ENCODE results near the gene ME3. TPM values are rescaled to one million over a fixed set of nuclear protein-coding genes. Genes with fewer than 3 reads are reported as not detected.

ME3 gene
- total and polyA plus RNA-seq, 2 donors (not counting 1 experiment from before 2014, with no cell fraction given): 8.8 to 50.7 TPM

GRCh38 chr11:86596861-86597586 is 75.4 kb downstream of the ME3 start:
- Histone ChIP-seq H3K36me3 (ENCODE audit: control insufficient read depth, insufficient read depth, low read length) (no peaks in the 10 kb centered on the region), H3K27me3 (ENCODE audit: control insufficient read depth, insufficient read depth, low read length) (no peaks in the 10 kb centered on the region), H3K4me2 (ENCODE audit: extremely low read depth, insufficient read depth, low read length) (no peak overlapping the region), H3K79me2 (ENCODE audit: control insufficient read depth, insufficient read depth, low read length) (no peaks in the 10 kb centered on the region), H3K9ac (ENCODE audit: insufficient read depth, low read length) (no peak overlapping the region), H3K9me3 (ENCODE audit: control insufficient read depth, insufficient read depth, low read depth, low read length) (no peaks in the 10 kb centered on the region), H3K4me3 (replicated peaks in 1 of 4; ENCODE audit: control extremely low read depth in 1 of 4, insufficient read depth in 1 of 4, low read depth in 3 of 4, low read length in 4 of 4) (no peak overlapping the region), H3K4me1 (ENCODE audit: control insufficient read depth, extremely low read depth, insufficient read depth, low read length) (peaks cover 11% of the 10 kb centered on the region), H4K20me1 (ENCODE audit: control insufficient read depth, extremely low read depth, insufficient read depth, low read length) (no peaks in the 10 kb centered on the region), H3K27ac (ENCODE audit: insufficient read depth, low read length) (no peak overlapping the region), H2AFZ (ENCODE audit: low read length) (no peak overlapping the region)
- peak in 1 of 2 donors; percentile 42 for DNase-seq (ENCODE audit: low read depth in 2 of 2)
- no peak for TF ChIP-seq CTCF (conservative IDR thresholded peaks at IDR 0.05 in 1 of 2, IDR thresholded peaks at IDR 0.05 in 1 of 2; ENCODE audit: low read depth in 1 of 2, low read length in 2 of 2)
- TF ChIP-seq EZH2 (IDR thresholded peaks at IDR 0.05; ENCODE audit: low read length, missing control alignments): no peak

GRCh38 chr11:86595955-86596354 is 76.5 kb downstream of the ME3 start:
- Histone ChIP-seq H3K4me3 (replicated peaks in 1 of 4; ENCODE audit: control extremely low read depth in 1 of 4, insufficient read depth in 1 of 4, low read depth in 3 of 4, low read length in 4 of 4) (no peak overlapping the region), H2AFZ (ENCODE audit: low read length) (no peak overlapping the region), H3K27ac (ENCODE audit: insufficient read depth, low read length) (no peak overlapping the region), H3K4me1 (ENCODE audit: control insufficient read depth, extremely low read depth, insufficient read depth, low read length) (peaks cover 13% of the 10 kb centered on the region), H3K9me3 (ENCODE audit: control insufficient read depth, insufficient read depth, low read depth, low read length) (no peaks in the 10 kb centered on the region), H3K9ac (ENCODE audit: insufficient read depth, low read length) (no peak overlapping the region), H3K27me3 (ENCODE audit: control insufficient read depth, insufficient read depth, low read length) (no peaks in the 10 kb centered on the region), H4K20me1 (ENCODE audit: control insufficient read depth, extremely low read depth, insufficient read depth, low read length) (no peaks in the 10 kb centered on the region), H3K4me2 (ENCODE audit: extremely low read depth, insufficient read depth, low read length) (no peak overlapping the region), H3K79me2 (ENCODE audit: control insufficient read depth, insufficient read depth, low read length) (no peaks in the 10 kb centered on the region), H3K36me3 (ENCODE audit: control insufficient read depth, insufficient read depth, low read length) (no peaks in the 10 kb centered on the region)
- no peak for DNase-seq (ENCODE audit: low read depth in 2 of 2)
- no peak for TF ChIP-seq EZH2 (IDR thresholded peaks at IDR 0.05; ENCODE audit: low read length, missing control alignments)
- no peak for TF ChIP-seq CTCF (conservative IDR thresholded peaks at IDR 0.05 in 1 of 2, IDR thresholded peaks at IDR 0.05 in 1 of 2; ENCODE audit: low read depth in 1 of 2, low read length in 2 of 2)

- TF ChIP-seq EZH2 (IDR thresholded peaks at IDR 0.05; ENCODE audit: low read length, missing control alignments) (no peak), CTCF (conservative IDR thresholded peaks at IDR 0.05 in 1 of 2, IDR thresholded peaks at IDR 0.05 in 1 of 2; ENCODE audit: low read depth in 1 of 2, low read length in 2 of 2) (no peak)
- Histone ChIP-seq H3K9ac (ENCODE audit: insufficient read depth, low read length) (no peak overlapping the region), H4K20me1 (ENCODE audit: control insufficient read depth, extremely low read depth, insufficient read depth, low read length) (no peaks in the 10 kb centered on the region), H2AFZ (ENCODE audit: low read length) (no peak overlapping the region), H3K4me2 (ENCODE audit: extremely low read depth, insufficient read depth, low read length) (no peak overlapping the region), H3K9me3 (ENCODE audit: control insufficient read depth, insufficient read depth, low read depth, low read length) (no peaks in the 10 kb centered on the region), H3K4me3 (replicated peaks in 1 of 4; ENCODE audit: control extremely low read depth in 1 of 4, insufficient read depth in 1 of 4, low read depth in 3 of 4, low read length in 4 of 4) (no peak overlapping the region), H3K27me3 (ENCODE audit: control insufficient read depth, insufficient read depth, low read length) (no peaks in the 10 kb centered on the region), H3K36me3 (ENCODE audit: control insufficient read depth, insufficient read depth, low read length) (no peaks in the 10 kb centered on the region), H3K27ac (ENCODE audit: insufficient read depth, low read length) (no peak overlapping the region), H3K79me2 (ENCODE audit: control insufficient read depth, insufficient read depth, low read length) (no peaks in the 10 kb centered on the region), H3K4me1 (ENCODE audit: control insufficient read depth, extremely low read depth, insufficient read depth, low read length) (peaks cover 13% of the 10 kb centered on the region)
- DNase-seq (ENCODE audit: low read depth in 2 of 2): no peak
Observed at GRCh38 chr11:86595451-86595850, 77.0 kb downstream of the ME3 start.

All from fibroblast of lung (primary cell).